Fibroblast of villous mesenchyme (primary cell): Measurements from ENCODE around the gene HUNK. TPM values are rescaled to one million over a fixed set of nuclear protein-coding genes. Genes with fewer than 3 reads are reported as not detected.

Experiments used
- DNase-seq: peaks from one replicate; pipeline ENCODE4 v3.0.0-alpha.2; 2010; ENCODE audit warnings: low read depth
- H3K4me3 ChIP-seq: 2 replicates; pipeline ENCODE4 v1.5.1; 2011; ENCODE audit warnings: low read depth, mild to moderate bottlenecking, low read length
- total RNA-seq: library from RNA; depleted of rRNA; stranded (reverse); fragments of >200 nt; gene quantifications from 2 replicates; pipeline ENCODE4 v1.2.3, GENCODE V29; 2012
- TF ChIP-seq, protein P1 (sequence below): IDR thresholded peaks from 2 replicates; pipeline ENCODE4 v1.5.1; 2012; ENCODE audit warnings: low read depth, mild to moderate bottlenecking, low read length; ENCODE audit not compliant: insufficient read depth

HUNK gene
- total RNA-seq, 1 donor: 1.3 TPM

- TF ChIP-seq, protein P1, sequence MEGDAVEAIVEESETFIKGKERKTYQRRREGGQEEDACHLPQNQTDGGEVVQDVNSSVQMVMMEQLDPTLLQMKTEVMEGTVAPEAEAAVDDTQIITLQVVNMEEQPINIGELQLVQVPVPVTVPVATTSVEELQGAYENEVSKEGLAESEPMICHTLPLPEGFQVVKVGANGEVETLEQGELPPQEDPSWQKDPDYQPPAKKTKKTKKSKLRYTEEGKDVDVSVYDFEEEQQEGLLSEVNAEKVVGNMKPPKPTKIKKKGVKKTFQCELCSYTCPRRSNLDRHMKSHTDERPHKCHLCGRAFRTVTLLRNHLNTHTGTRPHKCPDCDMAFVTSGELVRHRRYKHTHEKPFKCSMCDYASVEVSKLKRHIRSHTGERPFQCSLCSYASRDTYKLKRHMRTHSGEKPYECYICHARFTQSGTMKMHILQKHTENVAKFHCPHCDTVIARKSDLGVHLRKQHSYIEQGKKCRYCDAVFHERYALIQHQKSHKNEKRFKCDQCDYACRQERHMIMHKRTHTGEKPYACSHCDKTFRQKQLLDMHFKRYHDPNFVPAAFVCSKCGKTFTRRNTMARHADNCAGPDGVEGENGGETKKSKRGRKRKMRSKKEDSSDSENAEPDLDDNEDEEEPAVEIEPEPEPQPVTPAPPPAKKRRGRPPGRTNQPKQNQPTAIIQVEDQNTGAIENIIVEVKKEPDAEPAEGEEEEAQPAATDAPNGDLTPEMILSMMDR: no peak
- no peak for DNase-seq
- no peak overlapping the region for H3K4me3 ChIP-seq
Observed at GRCh38 chr21:31910074-31910470, 37.3 kb downstream of the HUNK start.

- TF ChIP-seq, protein P1: no peak
- DNase-seq: no peak
- no peak overlapping the region for H3K4me3 ChIP-seq
Observed at GRCh38 chr21:31911138-31911907, 38.5 kb downstream of the HUNK start.

DNA sequence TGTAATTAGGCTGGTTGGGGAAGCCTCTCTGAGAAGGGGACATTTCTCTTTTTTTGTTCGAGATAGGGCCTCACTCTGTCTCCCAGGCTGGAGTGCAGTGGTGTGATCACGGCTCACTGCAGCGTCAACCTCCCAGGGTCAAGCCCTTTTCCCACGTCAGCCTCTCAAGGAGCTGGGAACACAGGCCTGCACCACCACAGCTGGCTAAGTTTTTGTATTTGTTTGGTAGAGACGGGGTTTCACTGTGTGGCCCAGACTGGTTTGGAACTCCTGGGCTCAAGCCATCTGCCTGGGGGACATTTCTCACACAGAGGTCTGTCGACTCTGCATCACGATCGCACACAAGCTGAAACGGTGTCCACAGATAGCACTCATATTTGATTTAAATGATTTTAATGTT is 39.7 kb downstream of the HUNK start:
- TF ChIP-seq, protein P1: no peak
- no peak overlapping the region for H3K4me3 ChIP-seq
- DNase-seq: no peak

GRCh38 chr21:31913182-31913608 is 40.4 kb downstream of the HUNK start:
- no peak overlapping the region for H3K4me3 ChIP-seq
- TF ChIP-seq, protein P1: no peak
- no peak for DNase-seq

GRCh38 chr21:31914472-31914871 is 41.7 kb downstream of the HUNK start:
- no peak for DNase-seq
- H3K4me3 ChIP-seq: no peak overlapping the region
- TF ChIP-seq, protein P1: no peak

- DNase-seq: no peak
- H3K4me3 ChIP-seq: no peak overlapping the region
- TF ChIP-seq, protein P1: no peak
Observed at GRCh38 chr21:31915566-31915965, 42.7 kb downstream of the HUNK start.

- H3K4me3 ChIP-seq: no peak overlapping the region
- no peak for DNase-seq
- TF ChIP-seq, protein P1: no peak
Observed at GRCh38 chr21:31917108-31917507, 44.3 kb downstream of the HUNK start.
